Type B pancreatic cell (in vitro differentiated cells): ENCODE data around the gene CDX4. TPM values are rescaled to one million over a fixed set of nuclear protein-coding genes. Genes with fewer than 3 reads are reported as not detected.
"Not testable (repeated sequence)": the region's sequence is repeated elsewhere in the genome, so short reads cannot be mapped to it uniquely, and the experiment has no call there.

Experiments
- DNase-seq: peaks from one replicate; pipeline ENCODE4 v3.0.0; 2021; ENCODE audit warnings: mixed read lengths; ENCODE audit not compliant: unreplicated experiment; ENCODE audit errors: extremely low spot score
- H3K27ac Mint-ChIP-seq: 2 replicates; pipeline ENCODE4 v1.8.0; 2021; ENCODE audit warnings: mild to moderate bottlenecking, mixed read lengths
- H3K27me3 Mint-ChIP-seq: 2 replicates; pipeline ENCODE4 v1.8.0; 2021; ENCODE audit warnings: mixed read lengths
- H3K36me3 Mint-ChIP-seq: 2 replicates; pipeline ENCODE4 v1.8.0; 2021; ENCODE audit warnings: mixed read lengths
- H3K4me1 Mint-ChIP-seq: one replicate; pipeline ENCODE4 v1.8.0; 2021; ENCODE audit warnings: mixed read lengths; ENCODE audit not compliant: unreplicated experiment
- H3K4me3 Mint-ChIP-seq: 2 replicates; pipeline ENCODE4 v1.8.0; 2021; ENCODE audit warnings: mild to moderate bottlenecking, mixed read lengths
- H3K9me3 Mint-ChIP-seq: 2 replicates; pipeline ENCODE4 v1.8.0; 2021; ENCODE audit warnings: mixed read lengths
- total RNA-seq: library from RNA; stranded (reverse); gene quantifications from 2 replicates; pipeline ENCODE4 v1.2.1, GENCODE V29; 2021; ENCODE audit warnings: low replicate concordance
- TF ChIP-seq, protein P1 (sequence below): fragments of 200-600 bp; sonication (generic); conservative IDR thresholded peaks from 2 replicates; pipeline ENCODE4 v1.5.0; 2021; ENCODE audit warnings: antibody characterized with exemption, mild to moderate bottlenecking

The CDX4 gene
- total RNA-seq, 1 donor from 2014 or later, result not detected

GRCh38 chrX:73478961-73479360 is 32.1 kb downstream of the CDX4 start:
- Mint-ChIP-seq H3K4me3 (no peak overlapping the region), H3K27ac (no peak overlapping the region), H3K9me3 (no peaks in the 10 kb centered on the region), H3K27me3 (no peaks in the 10 kb centered on the region), H3K4me1 (no peaks in the 10 kb centered on the region), H3K36me3 (no peaks in the 10 kb centered on the region)
- TF ChIP-seq, protein P1, sequence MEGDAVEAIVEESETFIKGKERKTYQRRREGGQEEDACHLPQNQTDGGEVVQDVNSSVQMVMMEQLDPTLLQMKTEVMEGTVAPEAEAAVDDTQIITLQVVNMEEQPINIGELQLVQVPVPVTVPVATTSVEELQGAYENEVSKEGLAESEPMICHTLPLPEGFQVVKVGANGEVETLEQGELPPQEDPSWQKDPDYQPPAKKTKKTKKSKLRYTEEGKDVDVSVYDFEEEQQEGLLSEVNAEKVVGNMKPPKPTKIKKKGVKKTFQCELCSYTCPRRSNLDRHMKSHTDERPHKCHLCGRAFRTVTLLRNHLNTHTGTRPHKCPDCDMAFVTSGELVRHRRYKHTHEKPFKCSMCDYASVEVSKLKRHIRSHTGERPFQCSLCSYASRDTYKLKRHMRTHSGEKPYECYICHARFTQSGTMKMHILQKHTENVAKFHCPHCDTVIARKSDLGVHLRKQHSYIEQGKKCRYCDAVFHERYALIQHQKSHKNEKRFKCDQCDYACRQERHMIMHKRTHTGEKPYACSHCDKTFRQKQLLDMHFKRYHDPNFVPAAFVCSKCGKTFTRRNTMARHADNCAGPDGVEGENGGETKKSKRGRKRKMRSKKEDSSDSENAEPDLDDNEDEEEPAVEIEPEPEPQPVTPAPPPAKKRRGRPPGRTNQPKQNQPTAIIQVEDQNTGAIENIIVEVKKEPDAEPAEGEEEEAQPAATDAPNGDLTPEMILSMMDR, result no peak
- no peak for DNase-seq

DNA sequence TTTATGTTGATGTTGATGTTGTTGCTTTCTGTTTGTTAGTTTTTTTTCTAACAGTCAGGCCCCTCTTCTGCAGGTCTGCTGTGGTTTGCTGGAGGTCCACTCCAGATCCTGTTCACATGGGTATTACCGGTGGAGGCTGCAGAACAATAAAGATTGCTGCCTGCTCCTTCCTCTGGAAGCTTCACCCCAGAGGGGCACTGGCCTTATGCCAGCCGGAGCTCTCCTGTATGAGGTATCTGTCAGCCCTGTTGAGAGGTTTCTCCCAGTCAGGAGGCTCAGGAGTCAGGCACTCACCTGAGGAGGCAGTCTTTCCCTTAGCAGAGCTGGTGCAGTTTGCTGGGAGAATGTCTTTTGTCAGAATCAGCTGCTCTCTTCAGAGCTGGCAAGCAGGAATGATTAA is 34.7 kb downstream of the CDX4 start:
- no peaks in the 10 kb centered on the region for H3K36me3 Mint-ChIP-seq
- H3K9me3 Mint-ChIP-seq, result no peaks in the 10 kb centered on the region
- no peak for DNase-seq
- no peaks in the 10 kb centered on the region for H3K4me1 Mint-ChIP-seq
- TF ChIP-seq, protein P1, result no peak
- no peak overlapping the region for H3K4me3 Mint-ChIP-seq
- H3K27ac Mint-ChIP-seq, result no peak overlapping the region
- no peaks in the 10 kb centered on the region for H3K27me3 Mint-ChIP-seq

DNA sequence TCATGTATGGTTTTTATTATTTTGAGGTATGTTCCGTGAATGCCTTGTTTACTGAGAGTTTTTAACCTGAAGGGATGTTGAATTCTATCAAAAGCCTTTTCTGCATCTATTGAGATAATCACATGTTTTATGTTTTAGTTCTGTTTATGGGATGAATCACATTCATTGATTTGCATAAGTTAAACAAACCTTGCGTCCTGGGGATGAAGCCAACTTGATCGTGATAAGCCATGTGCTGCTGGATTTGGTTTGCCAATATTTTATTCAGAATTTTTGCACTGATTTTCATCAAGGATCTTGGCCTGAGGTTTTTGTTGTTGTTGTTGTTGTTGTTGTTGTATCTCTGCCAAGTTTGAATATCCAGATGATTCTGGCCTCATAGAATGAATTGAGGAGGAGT is 43.8 kb downstream of the CDX4 start:
- Mint-ChIP-seq H3K4me3 (no peak overlapping the region), H3K27ac (no peak overlapping the region), H3K36me3 (no peaks in the 10 kb centered on the region), H3K9me3 (no peaks in the 10 kb centered on the region), H3K27me3 (no peaks in the 10 kb centered on the region), H3K4me1 (no peaks in the 10 kb centered on the region)
- DNase-seq, result no peak
- TF ChIP-seq, protein P1, result no peak

- H3K9me3 Mint-ChIP-seq, DNase-seq, H3K27ac Mint-ChIP-seq, H3K27me3 Mint-ChIP-seq, H3K4me1 Mint-ChIP-seq, H3K4me3 Mint-ChIP-seq, H3K36me3 Mint-ChIP-seq: not testable (repeated sequence)
These were observed 45.3 kb downstream of the CDX4 start for GRCh38 chrX:73492178-73492577.

Other genes with a start within 250 kb of the CDX4 start
- gene NAP1L2, start 232.2 kb upstream of the CDX4 start, total RNA-seq, result 2.1 and 2.5 TPM in 2 replicates
- 7.6 and 8.9 TPM in 2 replicates for gene CHIC1, start 116.1 kb downstream of the CDX4 start, total RNA-seq